Prostate gland (tissue), 2 donors: Measurements from ENCODE around the gene CORO7. TPM values are rescaled to one million over a fixed set of nuclear protein-coding genes. Genes with fewer than 3 reads are reported as not detected.

ENCODE experiments used
- DNase-seq: peaks from one replicate; pipeline ENCODE4 v3.0.0-alpha.2; 2019; ENCODE audit warnings: low spot score
- H3K27ac ChIP-seq, 2 donors: fragments of 200-600 bp; sonication (generic); 2 replicates each; pipeline ENCODE4 v1.5.1; 2017 to 2019
- H3K27me3 ChIP-seq: fragments of 200-600 bp; sonication (generic); replicated peaks from 2 replicates; pipeline ENCODE4 v1.5.1; 2019; ENCODE audit not compliant: insufficient read depth
- H3K36me3 ChIP-seq, 2 donors: fragments of 200-600 bp; sonication (generic); 1 replicate in 1 of 2; 2 replicates in 1 of 2; pipeline versions ENCODE4 v1.5.1 to v1.8.1; 2017 to 2019
- H3K4me1 ChIP-seq: fragments of 200-600 bp; sonication (generic); replicated peaks from 2 replicates; pipeline ENCODE4 v1.5.1; 2019
- H3K4me3 ChIP-seq, 2 donors: fragments of 200-600 bp; sonication (generic); 2 replicates each; pipeline ENCODE4 v1.5.1; 2017 to 2019
- H3K9me3 ChIP-seq: fragments of 200-600 bp; sonication (generic); 2 replicates; pipeline ENCODE4 v1.5.1; 2017
- POLR2A ChIP-seq: fragments of 450-650 bp; IDR thresholded peaks from one replicate; pipeline ENCODE4 v1.6.1; 2016; ENCODE audit warnings: antibody characterized with exemption, mild to moderate bottlenecking
- POLR2AphosphoS5 ChIP-seq: sonication (generic); formaldehyde crosslinking; IDR thresholded peaks from one replicate; pipeline ENCODE4 v1.6.1; 2017; ENCODE audit warnings: antibody characterized with exemption
- WGBS: methylation state at CpG from one replicate; pipeline ENCODE4 v1.1.5; 2018; 5-methylcytosine and 5-hydroxymethylcytosine counted together
- intact Hi-C: fragments of 100-400 bp; cut with DNase I; formaldehyde crosslinking; loops from one replicate; pipeline ENCODE4 v1.14.2; 2022
- total RNA-seq, 2 donors: library from RNA; depleted of rRNA; stranded (reverse); fragments of >200 nt; gene quantifications; one replicate each; pipeline ENCODE4 v1.1.0, GENCODE V29; 2016
- TF ChIP-seq, protein P1 (sequence below), 4 experiments: fragments of 200-600 bp in 2 of 4; fragments of 450-650 bp in 2 of 4; sonication (generic) in 2 of 4; IDR thresholded peaks; 1 replicate in 3 of 4; 2 replicates in 1 of 4; pipeline ENCODE4 v1.5.1; 2016 to 2019; ENCODE audit warnings: antibody characterized with exemption in 4 of 4, mild to moderate bottlenecking in 2 of 4, moderate library complexity in 2 of 4

The CORO7 gene
- total RNA-seq, 2 donors from 2014 or later, result 24.1 to 122 TPM

- Histone ChIP-seq H3K4me1 (peaks cover 28% of the 10 kb centered on the region), H3K27me3 (no peaks in the 10 kb centered on the region), H3K4me3 (no peak overlapping the region), H3K36me3 (no peaks in the 10 kb centered on the region), H3K27ac (peak overlapping the region in 1 of 2 donors; percentile 81), H3K9me3 (no peaks in the 10 kb centered on the region)
- intact Hi-C loops, result no loop called here
- 77% methylated on average over 13 of the region's 15 CpGs for WGBS
- TF ChIP-seq POLR2AphosphoS5 (no peak), POLR2A (no peak)
- TF ChIP-seq, protein P1, sequence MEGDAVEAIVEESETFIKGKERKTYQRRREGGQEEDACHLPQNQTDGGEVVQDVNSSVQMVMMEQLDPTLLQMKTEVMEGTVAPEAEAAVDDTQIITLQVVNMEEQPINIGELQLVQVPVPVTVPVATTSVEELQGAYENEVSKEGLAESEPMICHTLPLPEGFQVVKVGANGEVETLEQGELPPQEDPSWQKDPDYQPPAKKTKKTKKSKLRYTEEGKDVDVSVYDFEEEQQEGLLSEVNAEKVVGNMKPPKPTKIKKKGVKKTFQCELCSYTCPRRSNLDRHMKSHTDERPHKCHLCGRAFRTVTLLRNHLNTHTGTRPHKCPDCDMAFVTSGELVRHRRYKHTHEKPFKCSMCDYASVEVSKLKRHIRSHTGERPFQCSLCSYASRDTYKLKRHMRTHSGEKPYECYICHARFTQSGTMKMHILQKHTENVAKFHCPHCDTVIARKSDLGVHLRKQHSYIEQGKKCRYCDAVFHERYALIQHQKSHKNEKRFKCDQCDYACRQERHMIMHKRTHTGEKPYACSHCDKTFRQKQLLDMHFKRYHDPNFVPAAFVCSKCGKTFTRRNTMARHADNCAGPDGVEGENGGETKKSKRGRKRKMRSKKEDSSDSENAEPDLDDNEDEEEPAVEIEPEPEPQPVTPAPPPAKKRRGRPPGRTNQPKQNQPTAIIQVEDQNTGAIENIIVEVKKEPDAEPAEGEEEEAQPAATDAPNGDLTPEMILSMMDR (IDR thresholded peaks at IDR 0.05), result no peak
- no peak for DNase-seq
These were observed 38.2 kb downstream of the CORO7 start for GRCh38 chr16:4378161-4378666.

DNA sequence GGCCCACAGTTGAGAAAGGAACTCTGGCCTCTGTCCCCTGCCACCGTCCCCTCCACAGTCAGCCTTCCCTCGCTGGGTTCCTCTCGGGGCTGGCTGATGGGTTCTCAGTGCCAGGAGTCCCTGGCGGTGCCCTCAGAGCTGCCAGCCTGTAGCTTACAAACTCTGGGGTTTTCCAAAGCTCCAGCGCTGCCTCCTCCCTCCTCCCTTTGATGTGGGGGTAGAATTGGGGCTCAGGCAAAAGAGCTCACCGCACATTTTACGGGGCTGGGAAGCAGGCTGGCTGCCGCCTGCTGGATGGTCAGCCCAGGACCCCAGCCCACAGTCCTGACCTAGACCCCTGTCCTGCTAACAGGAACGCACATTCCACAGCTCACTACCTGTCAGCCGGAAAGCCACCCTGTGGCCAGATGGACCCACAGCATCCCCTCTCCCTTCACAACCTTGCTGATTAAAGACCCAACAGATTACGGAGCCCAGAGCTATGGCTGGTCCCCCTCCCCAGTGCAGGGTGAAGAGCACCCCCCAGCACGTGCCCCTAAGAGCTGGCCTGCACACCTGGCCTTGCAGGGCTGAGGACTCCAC lies 38.7 kb downstream of the CORO7 start:
- 50% methylated on average over 12 of the region's 12 CpGs for WGBS
- DNase-seq, result no peak

GRCh38 chr16:4376893-4377572 lies 39.4 kb downstream of the CORO7 start:
- Histone ChIP-seq H3K9me3 (no peaks in the 10 kb centered on the region), H3K36me3 (no peaks in the 10 kb centered on the region), H3K4me1 (peaks cover 35% of the 10 kb centered on the region), H3K27me3 (no peaks in the 10 kb centered on the region), H3K4me3 (no peak overlapping the region), H3K27ac (peak overlapping the region; percentile 51 to 81)
- WGBS, result 36% methylated on average over 25 of the region's 27 CpGs
- TF ChIP-seq, protein P1 (IDR thresholded peaks at IDR 0.05), result no peak
- no peak for TF ChIP-seq POLR2A
- TF ChIP-seq POLR2AphosphoS5, result no peak
- DNase-seq, result no peak
- intact Hi-C loops, result no loop called here

More for the DNA sequence above, 38.7 kb downstream of the CORO7 start:
- intact Hi-C loops, result no loop called here
- no peaks in the 10 kb centered on the region for H3K36me3 ChIP-seq
- TF ChIP-seq, protein P1 (IDR thresholded peaks at IDR 0.05), result no peak
- TF ChIP-seq POLR2A, result no peak
- H3K9me3 ChIP-seq, result no peaks in the 10 kb centered on the region
- no peak overlapping the region for H3K4me3 ChIP-seq
- peaks cover 32% of the 10 kb centered on the region for H3K4me1 ChIP-seq
- H3K27ac ChIP-seq, result peak overlapping the region; percentile 51 to 81
- H3K27me3 ChIP-seq, result no peaks in the 10 kb centered on the region

DNA sequence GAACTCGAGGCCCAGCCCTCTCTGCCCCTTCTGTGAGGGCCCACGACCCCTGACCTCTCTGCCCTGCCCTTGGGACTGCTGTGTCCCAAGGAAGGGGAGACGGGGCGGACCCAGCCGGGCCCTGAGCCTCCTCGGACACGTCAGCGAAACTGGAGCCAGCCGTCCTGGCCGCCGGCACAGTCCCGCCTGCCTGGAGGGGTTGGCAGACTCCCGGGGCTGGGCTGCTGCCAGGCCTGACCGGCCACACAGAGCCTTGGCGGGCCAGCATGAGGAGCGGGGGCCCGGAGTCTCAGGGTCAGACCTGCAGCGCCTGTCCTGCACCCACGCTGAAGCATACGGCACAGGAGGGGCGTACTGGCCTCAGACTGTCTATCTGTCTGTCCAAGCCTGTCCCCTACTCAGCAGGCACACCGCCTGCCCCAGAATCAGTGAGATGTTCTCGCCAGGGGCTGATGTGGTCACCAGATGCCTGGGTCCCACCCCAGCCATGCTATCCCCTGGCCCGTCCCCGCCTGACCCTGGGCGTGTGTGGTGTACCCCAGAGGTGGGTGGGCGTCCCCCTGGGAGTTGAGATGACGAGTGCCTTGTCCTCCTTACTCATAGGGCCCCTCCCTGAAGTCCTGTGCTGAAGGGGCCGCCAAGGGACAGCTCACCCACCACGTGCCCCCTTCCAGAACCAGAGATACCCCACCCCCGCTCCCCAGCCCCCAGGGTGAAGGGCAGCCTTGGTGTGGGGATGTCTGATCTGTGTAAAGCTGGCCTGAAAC lies 40.1 kb downstream of the CORO7 start:
- Histone ChIP-seq H3K4me1 (peaks cover 36% of the 10 kb centered on the region), H3K27me3 (no peaks in the 10 kb centered on the region), H3K36me3 (no peaks in the 10 kb centered on the region), H3K27ac (peak overlapping the region; percentile 51 to 81), H3K4me3 (no peak overlapping the region), H3K9me3 (no peaks in the 10 kb centered on the region)
- 21% methylated on average over 22 of the region's 31 CpGs for WGBS
- intact Hi-C loops, result no loop called here
- peak; percentile 80 for DNase-seq
- TF ChIP-seq, protein P1 (IDR thresholded peaks at IDR 0.05), result no peak
- TF ChIP-seq POLR2AphosphoS5 (peak; percentile 73), POLR2A (no peak)
